Keratinocyte (primary cell): ENCODE data around the gene BBS9. TPM values are rescaled to one million over a fixed set of nuclear protein-coding genes. Genes with fewer than 3 reads are reported as not detected.

Experiments used
- DNase-seq: peaks from one replicate; pipeline ENCODE4 v3.0.0-alpha.2; 2011; ENCODE audit warnings: low read depth, missing footprints, low spot score
- FAIRE-seq: peaks from 2 replicates; lab custom pipeline; 2011; peaks lifted over from hg19 to GRCh38; lab: Jason Lieb, UNC
- H2AFZ ChIP-seq: 2 replicates; pipeline ENCODE4 v1.6.0; 2012; ENCODE audit warnings: low read length, control low read depth, inconsistent platforms; ENCODE audit not compliant: control insufficient read depth
- H3K27ac ChIP-seq: 2 replicates; pipeline ENCODE4 v1.5.1; 2011; ENCODE audit warnings: low read length; ENCODE audit not compliant: control insufficient read depth, insufficient read depth
- H3K27me3 ChIP-seq: 3 replicates; pipeline ENCODE4 v1.6.0; 2011; ENCODE audit warnings: low read length; ENCODE audit not compliant: control insufficient read depth, insufficient read depth; ENCODE audit errors: extremely low read depth
- H3K36me3 ChIP-seq, 2 experiments: 2 replicates in 1 of 2; 3 replicates in 1 of 2; pipeline ENCODE4 v1.5.1; 2011; ENCODE audit warnings: low read length in 2 of 2, mild to moderate bottlenecking in 1 of 2; ENCODE audit not compliant: control insufficient read depth in 2 of 2, insufficient read depth in 2 of 2; ENCODE audit errors: extremely low read depth in 1 of 2
- H3K4me1 ChIP-seq: 3 replicates; pipeline ENCODE4 v1.5.1; 2011; ENCODE audit warnings: low read length; ENCODE audit not compliant: control insufficient read depth, insufficient read depth; ENCODE audit errors: extremely low read depth
- H3K4me2 ChIP-seq: 3 replicates; pipeline ENCODE4 v1.6.0; 2011; ENCODE audit warnings: low read depth, low read length; ENCODE audit not compliant: control insufficient read depth, insufficient read depth; ENCODE audit errors: extremely low read depth
- H3K4me3 ChIP-seq, 3 experiments: fragments of 200-600 bp in 1 of 3; sonication (generic) in 1 of 3; 2 replicates in 2 of 3; 3 replicates in 1 of 3; pipeline ENCODE4 v1.5.1; 2011 to 2016; ENCODE audit warnings: low read length in 3 of 3, mild to moderate bottlenecking in 3 of 3, control low read depth in 2 of 3, inconsistent platforms in 1 of 3, low read depth in 1 of 3, mixed read lengths in 1 of 3, mixed run types in 1 of 3, moderate library complexity in 1 of 3; ENCODE audit not compliant: control insufficient read depth in 2 of 3, insufficient read depth in 2 of 3; ENCODE audit errors: extremely low read depth in 1 of 3
- H3K79me2 ChIP-seq: 2 replicates; pipeline ENCODE4 v1.6.0; 2012; ENCODE audit warnings: low read length; ENCODE audit not compliant: control insufficient read depth, insufficient read depth
- H3K9ac ChIP-seq: 3 replicates; pipeline ENCODE4 v1.6.0; 2011; ENCODE audit warnings: low read length; ENCODE audit not compliant: control insufficient read depth, insufficient read depth; ENCODE audit errors: extremely low read depth
- H3K9me1 ChIP-seq: 3 replicates; pipeline ENCODE4 v1.6.0; 2011; ENCODE audit warnings: low read length; ENCODE audit not compliant: control insufficient read depth, insufficient read depth; ENCODE audit errors: extremely low read depth
- H3K9me3 ChIP-seq: 2 replicates; pipeline ENCODE4 v1.5.1; 2012; ENCODE audit warnings: low read depth, low read length; ENCODE audit not compliant: control insufficient read depth
- H4K20me1 ChIP-seq: 3 replicates; pipeline ENCODE4 v1.6.0; 2011; ENCODE audit warnings: low read length; ENCODE audit not compliant: control insufficient read depth, insufficient read depth; ENCODE audit errors: extremely low read depth
- EZH2 ChIP-seq: IDR thresholded peaks from one replicate; pipeline ENCODE4 v1.6.1; 2012; ENCODE audit warnings: inconsistent platforms, mild to moderate bottlenecking, low read length, moderate library complexity
- dilution Hi-C: fragments of 300-500 bp; cut with MboI; formaldehyde crosslinking; loops from one replicate; pipeline ENCODE4 v1.7.0; 2020; ENCODE audit warnings: low sequenced_read_pairs; ENCODE audit not compliant: extremely low pct_ligation_motif_present
- polyA plus RNA-seq, 5 experiments: library from polyadenylated mRNA; depleted of rRNA in 3 of 5; stranded (reverse) in 3 of 5; stranded (forward) in 1 of 5; unstranded in 1 of 5; fragments of >200 nt; gene quantifications; 1 replicate in 1 of 5; 2 replicates in 3 of 5; 3 replicates in 1 of 5; pipeline versions ENCODE4 v1.2.1 to v1.2.3, GENCODE V29; 2011 to 2012; ENCODE audit warnings: missing spikeins in 2 of 5, low read depth in 1 of 5, low replicate concordance in 1 of 5
- TF ChIP-seq, protein P1 (sequence below), 3 experiments: IDR thresholded peaks in 1 of 3; conservative IDR thresholded peaks in 1 of 3; optimal IDR thresholded peaks in 1 of 3; 2 replicates in 2 of 3; 3 replicates in 1 of 3; pipeline versions ENCODE3 to v1.5.1; 2011; ENCODE audit warnings: low read length in 3 of 3, mild to moderate bottlenecking in 3 of 3, moderate library complexity in 2 of 3, control low read depth in 1 of 3, inconsistent platforms in 1 of 3; ENCODE audit not compliant: insufficient read depth in 2 of 3; ENCODE audit errors: extremely low read depth in 1 of 3

The BBS9 gene
- polyA plus RNA-seq, 1 donor (not counting 4 experiments of a cell fraction or from before 2014, with no cell fraction given) = 7.6 TPM

DNA sequence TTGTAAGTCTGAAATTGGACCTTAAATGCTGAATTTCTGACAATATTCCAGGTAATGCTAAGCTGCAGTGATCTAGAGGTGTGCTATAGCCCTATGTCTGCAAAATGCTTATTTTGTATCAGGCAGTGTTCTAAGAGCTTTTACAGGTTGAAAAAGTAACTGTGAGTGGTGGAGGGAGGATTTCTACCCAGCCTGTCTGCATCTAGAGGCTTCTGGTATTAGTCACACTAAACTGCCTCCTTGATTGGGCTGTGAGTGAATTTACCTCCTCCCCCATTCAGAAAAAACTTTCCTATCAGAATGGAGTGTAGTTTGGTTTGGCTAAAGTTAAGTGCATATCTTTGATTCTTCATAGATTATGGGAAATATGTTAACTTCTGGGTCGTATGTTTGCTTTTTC, 56.8 kb downstream of the BBS9 start:
- Histone ChIP-seq H3K27me3 (no peaks in the 10 kb centered on the region), H3K36me3 (no peaks in the 10 kb centered on the region), H3K9me3 (no peaks in the 10 kb centered on the region), H3K9ac (no peak overlapping the region), H3K9me1 (no peaks in the 10 kb centered on the region), H3K27ac (no peak overlapping the region), H3K79me2 (no peaks in the 10 kb centered on the region), H4K20me1 (no peaks in the 10 kb centered on the region), H2AFZ (no peak overlapping the region), H3K4me2 (no peak overlapping the region), H3K4me1 (no peaks in the 10 kb centered on the region), H3K4me3 (no peak overlapping the region)
- no peak for DNase-seq
- TF ChIP-seq, protein P1, sequence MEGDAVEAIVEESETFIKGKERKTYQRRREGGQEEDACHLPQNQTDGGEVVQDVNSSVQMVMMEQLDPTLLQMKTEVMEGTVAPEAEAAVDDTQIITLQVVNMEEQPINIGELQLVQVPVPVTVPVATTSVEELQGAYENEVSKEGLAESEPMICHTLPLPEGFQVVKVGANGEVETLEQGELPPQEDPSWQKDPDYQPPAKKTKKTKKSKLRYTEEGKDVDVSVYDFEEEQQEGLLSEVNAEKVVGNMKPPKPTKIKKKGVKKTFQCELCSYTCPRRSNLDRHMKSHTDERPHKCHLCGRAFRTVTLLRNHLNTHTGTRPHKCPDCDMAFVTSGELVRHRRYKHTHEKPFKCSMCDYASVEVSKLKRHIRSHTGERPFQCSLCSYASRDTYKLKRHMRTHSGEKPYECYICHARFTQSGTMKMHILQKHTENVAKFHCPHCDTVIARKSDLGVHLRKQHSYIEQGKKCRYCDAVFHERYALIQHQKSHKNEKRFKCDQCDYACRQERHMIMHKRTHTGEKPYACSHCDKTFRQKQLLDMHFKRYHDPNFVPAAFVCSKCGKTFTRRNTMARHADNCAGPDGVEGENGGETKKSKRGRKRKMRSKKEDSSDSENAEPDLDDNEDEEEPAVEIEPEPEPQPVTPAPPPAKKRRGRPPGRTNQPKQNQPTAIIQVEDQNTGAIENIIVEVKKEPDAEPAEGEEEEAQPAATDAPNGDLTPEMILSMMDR (optimal IDR thresholded peaks at IDR 0.05 in 1 of 3, IDR thresholded peaks at IDR 0.05 in 1 of 3, conservative IDR thresholded peaks at IDR 0.05 in 1 of 3; ENCODE audit: extremely low read depth in 1 of 3, insufficient read depth in 2 of 3, low read length in 3 of 3) = no peak
- no peak for TF ChIP-seq EZH2
- dilution Hi-C loops = no loop called here
- FAIRE-seq = no peak

DNA sequence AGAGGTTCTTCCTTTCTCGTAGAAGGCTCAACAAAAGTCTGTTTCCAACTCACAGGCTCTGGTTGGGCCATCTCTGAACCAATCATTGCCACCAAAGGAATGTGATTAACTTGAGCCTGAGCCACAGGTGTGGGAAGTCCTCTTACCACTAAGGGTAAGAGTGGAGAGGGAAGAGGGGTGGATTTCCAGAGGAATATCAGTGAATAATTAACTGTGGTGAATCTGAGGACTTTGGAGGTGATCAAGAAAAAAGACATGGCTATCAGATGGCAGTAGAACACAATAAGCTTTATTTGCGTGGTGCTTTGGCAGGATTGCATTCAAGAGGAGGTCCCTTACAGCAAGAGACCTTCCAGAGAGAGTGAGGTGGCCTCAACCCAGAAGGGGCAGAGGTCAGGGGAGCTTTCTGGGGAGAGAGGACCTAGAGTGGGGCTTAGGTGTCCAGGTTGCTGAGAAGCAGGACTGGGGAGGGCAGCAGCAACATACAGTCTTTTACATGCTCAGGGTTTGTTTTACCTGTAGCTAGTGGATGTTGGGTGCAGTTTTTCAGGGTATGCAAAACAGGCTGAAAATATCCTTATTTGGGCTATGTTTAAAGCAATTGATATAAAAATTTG, 61.4 kb downstream of the BBS9 start:
- Histone ChIP-seq H3K9ac (no peak overlapping the region), H3K27me3 (no peaks in the 10 kb centered on the region), H3K9me3 (no peaks in the 10 kb centered on the region), H4K20me1 (no peaks in the 10 kb centered on the region), H3K4me2 (no peak overlapping the region), H2AFZ (no peak overlapping the region), H3K4me3 (no peak overlapping the region), H3K9me1 (no peaks in the 10 kb centered on the region), H3K4me1 (no peaks in the 10 kb centered on the region), H3K27ac (no peak overlapping the region), H3K36me3 (no peaks in the 10 kb centered on the region), H3K79me2 (no peaks in the 10 kb centered on the region)
- DNase-seq = no peak
- dilution Hi-C loops = no loop called here
- no peak for FAIRE-seq
- TF ChIP-seq, protein P1 (optimal IDR thresholded peaks at IDR 0.05 in 1 of 3, IDR thresholded peaks at IDR 0.05 in 1 of 3, conservative IDR thresholded peaks at IDR 0.05 in 1 of 3; ENCODE audit: extremely low read depth in 1 of 3, insufficient read depth in 2 of 3, low read length in 3 of 3) = no peak
- TF ChIP-seq EZH2 = no peak
